Panc1 (cell line): ENCODE measurements around the gene CD244. TPM values are rescaled to one million over a fixed set of nuclear protein-coding genes. Genes with fewer than 3 reads are reported as not detected.
"Not testable (repeated sequence)": the region's sequence is repeated elsewhere in the genome, so short reads cannot be mapped to it uniquely, and the experiment has no call there.

Source experiments
- ATAC-seq: fragments of 200-7000 bp; cut with Tn5 transposase; 2 replicates; pipeline ENCODE4 v1.9.1; 2020; ENCODE audit warnings: mild to moderate bottlenecking, moderate library complexity
- BruUV-seq: library from RNA; stranded (reverse); fragments of 400-500 nt; replicated peaks from 2 replicates; lab custom pipeline; 2021; lab: Mats Ljungman, UMichigan
- CTCF ChIA-PET: fragments of 300-600 bp; sonication (Branson Sonifier 250); formaldehyde crosslinking; loops from one replicate; lab custom pipeline; 2022; ENCODE audit warnings: antibody characterized with exemption; lab: Charles Lee
- POLR2A ChIA-PET: fragments of 300-600 bp; sonication (Branson Sonifier 250); formaldehyde crosslinking; loops from one replicate; lab custom pipeline; 2022; ENCODE audit warnings: antibody characterized with exemption; lab: Charles Lee
- DNase-seq: peaks from one replicate; pipeline ENCODE4 v3.0.0-alpha.2; 2010; ENCODE audit warnings: low read depth, low spot score
- H3K27ac ChIP-seq: 2 replicates; pipeline ENCODE4 v1.5.1; 2011; ENCODE audit warnings: mild to moderate bottlenecking, low read length, inconsistent platforms
- H3K27me3 ChIP-seq: fragments of 200-500 bp; sonication (Bioruptor generic); 2 replicates; pipeline ENCODE4 v1.6.0; 2014; ENCODE audit warnings: low read length, inconsistent platforms; ENCODE audit not compliant: control insufficient read depth, insufficient read depth
- H3K36me3 ChIP-seq: fragments of 200-500 bp; sonication (Bioruptor generic); 2 replicates; pipeline ENCODE4 v1.5.1; 2014; ENCODE audit warnings: inconsistent platforms, mild to moderate bottlenecking, low read length, moderate library complexity; ENCODE audit not compliant: control insufficient read depth, insufficient read depth
- H3K4me1 ChIP-seq: 2 replicates; pipeline ENCODE4 v1.5.1; 2011; ENCODE audit warnings: inconsistent platforms, mild to moderate bottlenecking, low read length, moderate library complexity; ENCODE audit not compliant: control insufficient read depth, insufficient read depth
- H3K4me3 ChIP-seq, 2 experiments: 2 replicates each; pipeline ENCODE4 v1.5.1; 2011 to 2012; ENCODE audit warnings: low read depth in 2 of 2, low read length in 2 of 2, mild to moderate bottlenecking in 2 of 2, inconsistent platforms in 1 of 2, moderate library complexity in 1 of 2
- H3K9me3 ChIP-seq: fragments of 200-500 bp; sonication (Bioruptor generic); 2 replicates; pipeline ENCODE4 v1.5.1; 2014; ENCODE audit warnings: low read depth, mild to moderate bottlenecking, inconsistent platforms, low read length, moderate library complexity; ENCODE audit not compliant: control insufficient read depth, insufficient read depth
- POLR2AphosphoS5 ChIP-seq: IDR thresholded peaks from 2 replicates; pipeline ENCODE4 v1.6.1; 2012; ENCODE audit warnings: mild to moderate bottlenecking, low read depth, low read length, moderate library complexity
- SIN3A ChIP-seq: IDR thresholded peaks from 2 replicates; pipeline ENCODE4 v1.6.1; 2012; ENCODE audit warnings: low read depth, mild to moderate bottlenecking, low read length, moderate library complexity, borderline replicate concordance; ENCODE audit not compliant: insufficient read depth
- TCF7L2 ChIP-seq: IDR thresholded peaks from 2 replicates; pipeline ENCODE4 v1.6.1; 2011; ENCODE audit warnings: mild to moderate bottlenecking, low read depth, low read length, inconsistent platforms
- in situ Hi-C: cut with HindIII; loops from 2 replicates; pipeline ENCODE4 v1.10.0; 2016; ENCODE audit warnings: low sequenced_read_pairs, low pct_unique_long_range_greater_than_20kb
- intact Hi-C: fragments of 100-400 bp; cut with micrococcal nuclease; formaldehyde crosslinking; loops from one replicate; pipeline ENCODE4 v1.10.0; 2022; ENCODE audit not compliant: unreplicated experiment
- total RNA-seq: library from RNA; stranded (reverse); gene quantifications from one replicate; pipeline ENCODE4 v1.2.1, GENCODE V29; 2021; ENCODE audit not compliant: unreplicated experiment
- TF ChIP-seq, protein P1 (sequence below), 2 experiments: IDR thresholded peaks; 2 replicates each; pipeline ENCODE4 v1.6.1; 2011 to 2012; ENCODE audit warnings: low read depth in 2 of 2, control low read depth in 1 of 2, low read length in 1 of 2, mild to moderate bottlenecking in 1 of 2, moderate library complexity in 1 of 2; ENCODE audit not compliant: insufficient read depth in 1 of 2
- TF ChIP-seq, protein P2 (sequence below): fragments of 450-650 bp; IDR thresholded peaks from 2 replicates; pipeline ENCODE4 v1.5.1; 2017; ENCODE audit warnings: mild to moderate bottlenecking

Gene CD244
- total RNA-seq, 1 experiment from 2014 or later = not detected

DNA sequence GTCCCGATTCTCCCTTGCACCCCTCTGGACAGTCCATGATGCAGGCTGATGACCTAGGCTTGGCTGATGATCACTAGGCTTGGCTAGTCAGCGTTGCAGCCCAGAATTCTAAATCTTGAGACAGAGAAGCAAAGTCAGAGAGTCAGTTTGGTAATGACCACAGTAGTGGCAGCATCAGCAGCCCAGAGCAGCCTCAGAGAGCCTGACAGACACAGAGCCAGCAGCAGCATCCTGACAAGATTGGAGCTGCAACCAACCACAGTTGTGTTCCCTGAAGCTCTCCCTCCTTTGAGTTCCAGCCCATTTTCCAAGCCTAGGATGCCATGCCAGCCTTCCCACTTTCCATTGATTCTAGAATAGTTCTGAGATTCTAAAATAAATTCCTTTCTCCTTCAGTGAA is 39.1 kb upstream of the CD244 start:
- Histone ChIP-seq H3K9me3 (no peaks in the 10 kb centered on the region), H3K27ac (no peak overlapping the region), H3K27me3 (peaks cover 2% of the 10 kb centered on the region; the same call in 1 of the 2 replicates), H3K36me3 (no peaks in the 10 kb centered on the region), H3K4me1 (no peaks in the 10 kb centered on the region), H3K4me3 (no peak overlapping the region)
- DNase-seq (no peak), ATAC-seq (no peak)
- in situ Hi-C loops = no loop called here
- no TSS peak for BruUV-seq
- TF ChIP-seq TCF7L2 (no peak), POLR2AphosphoS5 (no peak), SIN3A (no peak)
- TF ChIP-seq, protein P1, sequence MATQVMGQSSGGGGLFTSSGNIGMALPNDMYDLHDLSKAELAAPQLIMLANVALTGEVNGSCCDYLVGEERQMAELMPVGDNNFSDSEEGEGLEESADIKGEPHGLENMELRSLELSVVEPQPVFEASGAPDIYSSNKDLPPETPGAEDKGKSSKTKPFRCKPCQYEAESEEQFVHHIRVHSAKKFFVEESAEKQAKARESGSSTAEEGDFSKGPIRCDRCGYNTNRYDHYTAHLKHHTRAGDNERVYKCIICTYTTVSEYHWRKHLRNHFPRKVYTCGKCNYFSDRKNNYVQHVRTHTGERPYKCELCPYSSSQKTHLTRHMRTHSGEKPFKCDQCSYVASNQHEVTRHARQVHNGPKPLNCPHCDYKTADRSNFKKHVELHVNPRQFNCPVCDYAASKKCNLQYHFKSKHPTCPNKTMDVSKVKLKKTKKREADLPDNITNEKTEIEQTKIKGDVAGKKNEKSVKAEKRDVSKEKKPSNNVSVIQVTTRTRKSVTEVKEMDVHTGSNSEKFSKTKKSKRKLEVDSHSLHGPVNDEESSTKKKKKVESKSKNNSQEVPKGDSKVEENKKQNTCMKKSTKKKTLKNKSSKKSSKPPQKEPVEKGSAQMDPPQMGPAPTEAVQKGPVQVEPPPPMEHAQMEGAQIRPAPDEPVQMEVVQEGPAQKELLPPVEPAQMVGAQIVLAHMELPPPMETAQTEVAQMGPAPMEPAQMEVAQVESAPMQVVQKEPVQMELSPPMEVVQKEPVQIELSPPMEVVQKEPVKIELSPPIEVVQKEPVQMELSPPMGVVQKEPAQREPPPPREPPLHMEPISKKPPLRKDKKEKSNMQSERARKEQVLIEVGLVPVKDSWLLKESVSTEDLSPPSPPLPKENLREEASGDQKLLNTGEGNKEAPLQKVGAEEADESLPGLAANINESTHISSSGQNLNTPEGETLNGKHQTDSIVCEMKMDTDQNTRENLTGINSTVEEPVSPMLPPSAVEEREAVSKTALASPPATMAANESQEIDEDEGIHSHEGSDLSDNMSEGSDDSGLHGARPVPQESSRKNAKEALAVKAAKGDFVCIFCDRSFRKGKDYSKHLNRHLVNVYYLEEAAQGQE (IDR thresholded peaks at IDR 0.05; ENCODE audit: insufficient read depth in 1 of 2, low read depth in 2 of 2, low read length in 1 of 2) = no peak
- TF ChIP-seq, protein P2, sequence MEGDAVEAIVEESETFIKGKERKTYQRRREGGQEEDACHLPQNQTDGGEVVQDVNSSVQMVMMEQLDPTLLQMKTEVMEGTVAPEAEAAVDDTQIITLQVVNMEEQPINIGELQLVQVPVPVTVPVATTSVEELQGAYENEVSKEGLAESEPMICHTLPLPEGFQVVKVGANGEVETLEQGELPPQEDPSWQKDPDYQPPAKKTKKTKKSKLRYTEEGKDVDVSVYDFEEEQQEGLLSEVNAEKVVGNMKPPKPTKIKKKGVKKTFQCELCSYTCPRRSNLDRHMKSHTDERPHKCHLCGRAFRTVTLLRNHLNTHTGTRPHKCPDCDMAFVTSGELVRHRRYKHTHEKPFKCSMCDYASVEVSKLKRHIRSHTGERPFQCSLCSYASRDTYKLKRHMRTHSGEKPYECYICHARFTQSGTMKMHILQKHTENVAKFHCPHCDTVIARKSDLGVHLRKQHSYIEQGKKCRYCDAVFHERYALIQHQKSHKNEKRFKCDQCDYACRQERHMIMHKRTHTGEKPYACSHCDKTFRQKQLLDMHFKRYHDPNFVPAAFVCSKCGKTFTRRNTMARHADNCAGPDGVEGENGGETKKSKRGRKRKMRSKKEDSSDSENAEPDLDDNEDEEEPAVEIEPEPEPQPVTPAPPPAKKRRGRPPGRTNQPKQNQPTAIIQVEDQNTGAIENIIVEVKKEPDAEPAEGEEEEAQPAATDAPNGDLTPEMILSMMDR = no peak
- POLR2A ChIA-PET = no interaction called here
- CTCF ChIA-PET = no interaction called here
- intact Hi-C loops = no loop called here

DNA sequence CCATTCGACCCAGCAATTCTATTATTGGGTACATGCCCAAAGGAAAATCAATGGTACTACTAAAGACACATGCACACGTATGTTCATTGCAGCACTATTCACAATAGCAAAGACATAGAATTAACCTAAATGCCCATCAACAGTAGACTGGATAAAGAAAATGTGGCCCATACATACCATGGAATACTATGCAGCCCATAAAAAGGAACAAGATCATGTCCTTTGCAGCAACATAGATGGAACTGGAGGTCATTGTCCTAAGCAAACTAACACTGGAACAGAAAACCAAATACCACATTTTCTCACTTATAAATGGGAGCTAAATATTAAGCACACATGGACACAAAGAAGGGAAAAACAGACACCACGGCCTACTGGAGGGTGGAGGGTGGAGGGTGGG is 38.0 kb upstream of the CD244 start:
- H3K36me3 ChIP-seq, H3K4me1 ChIP-seq, POLR2A ChIA-PET, intact Hi-C loops, H3K27ac ChIP-seq, BruUV-seq, CTCF ChIA-PET, ATAC-seq, in situ Hi-C loops, H3K9me3 ChIP-seq, DNase-seq, H3K27me3 ChIP-seq, H3K4me3 ChIP-seq: not testable (repeated sequence)

DNA sequence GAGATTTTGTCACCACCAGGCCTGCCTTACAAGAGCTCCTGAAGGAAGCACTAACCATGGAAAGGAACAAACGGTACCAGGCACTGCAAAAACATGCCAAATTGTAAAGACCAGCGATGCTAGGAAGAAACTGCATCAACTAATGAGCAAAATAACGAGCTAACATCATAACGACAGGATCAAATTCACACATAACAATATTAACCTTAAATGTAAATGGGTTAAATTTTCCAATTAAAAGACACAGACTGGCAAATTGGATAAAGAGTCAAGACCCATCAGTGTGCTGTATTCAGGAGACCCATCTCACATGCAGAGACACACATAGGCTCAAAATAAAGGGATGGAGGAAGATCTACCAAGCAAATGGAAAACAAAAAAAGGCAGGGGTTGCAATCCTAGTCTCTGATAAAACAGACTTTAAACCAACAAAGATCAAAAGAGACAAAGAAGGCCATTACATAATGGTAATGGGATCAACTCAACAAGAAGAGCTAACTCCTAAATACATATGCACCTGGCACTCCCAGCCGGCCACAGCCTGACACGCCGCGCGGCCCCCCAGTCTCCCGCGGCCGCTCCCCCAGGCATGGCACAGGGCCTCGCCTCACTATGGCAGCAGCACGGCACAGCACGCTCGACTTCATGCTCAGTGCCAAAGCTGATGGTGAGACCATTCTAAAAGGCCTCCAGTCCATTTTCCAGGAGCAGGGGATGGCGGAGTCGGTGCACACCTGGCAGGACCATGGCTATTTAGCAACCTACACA is 31.9 kb upstream of the CD244 start:
- intact Hi-C loops, H3K27ac ChIP-seq, H3K9me3 ChIP-seq, ATAC-seq, H3K4me3 ChIP-seq, DNase-seq, in situ Hi-C loops, H3K27me3 ChIP-seq, H3K4me1 ChIP-seq, POLR2A ChIA-PET, BruUV-seq, H3K36me3 ChIP-seq, CTCF ChIA-PET: not testable (repeated sequence)
